ENCODE measurements around the gene IGF1.

IGF1 gene

DNA sequence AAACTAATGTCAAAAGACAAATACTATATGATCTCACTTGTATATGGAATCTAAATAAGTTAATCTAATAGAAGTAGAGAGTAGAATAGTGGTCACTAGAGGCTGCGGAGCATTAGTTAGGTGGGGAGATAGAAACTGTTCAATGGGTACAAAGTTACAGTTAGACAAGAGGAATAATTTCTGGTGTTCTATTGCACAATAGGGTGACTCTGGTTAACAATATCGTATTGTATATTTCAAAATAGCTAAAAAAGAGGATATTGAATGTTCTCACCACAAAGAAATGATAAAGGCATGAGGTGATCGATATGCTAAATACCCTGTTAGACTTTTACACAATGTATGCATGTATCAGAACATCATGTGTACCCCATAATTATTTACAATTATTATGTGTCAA lies 42.9 kb downstream of the IGF1 start:
- no peaks in the 10 kb centered on the region for H3K36me3 ChIP-seq (replicated peaks; ENCODE audit: low read depth, low read length)
- H3K79me2 ChIP-seq (ENCODE audit: low read length) = no peaks in the 10 kb centered on the region
- H3K4me1 ChIP-seq (ENCODE audit: low read length) = no peaks in the 10 kb centered on the region
- no peak overlapping the region for H3K4me3 ChIP-seq (ENCODE audit: low read length)
- H3K9ac ChIP-seq (ENCODE audit: low read length) = no peak overlapping the region
- H3K9me3 ChIP-seq (ENCODE audit: insufficient read depth, low read length) = no peaks in the 10 kb centered on the region
- H3K4me2 ChIP-seq (ENCODE audit: low read length) = no peak overlapping the region
- H4K20me1 ChIP-seq (ENCODE audit: insufficient read depth, low read length) = no peaks in the 10 kb centered on the region
- H2AFZ ChIP-seq (ENCODE audit: low read depth, low read length) = no peak overlapping the region
- TF ChIP-seq, protein P1, sequence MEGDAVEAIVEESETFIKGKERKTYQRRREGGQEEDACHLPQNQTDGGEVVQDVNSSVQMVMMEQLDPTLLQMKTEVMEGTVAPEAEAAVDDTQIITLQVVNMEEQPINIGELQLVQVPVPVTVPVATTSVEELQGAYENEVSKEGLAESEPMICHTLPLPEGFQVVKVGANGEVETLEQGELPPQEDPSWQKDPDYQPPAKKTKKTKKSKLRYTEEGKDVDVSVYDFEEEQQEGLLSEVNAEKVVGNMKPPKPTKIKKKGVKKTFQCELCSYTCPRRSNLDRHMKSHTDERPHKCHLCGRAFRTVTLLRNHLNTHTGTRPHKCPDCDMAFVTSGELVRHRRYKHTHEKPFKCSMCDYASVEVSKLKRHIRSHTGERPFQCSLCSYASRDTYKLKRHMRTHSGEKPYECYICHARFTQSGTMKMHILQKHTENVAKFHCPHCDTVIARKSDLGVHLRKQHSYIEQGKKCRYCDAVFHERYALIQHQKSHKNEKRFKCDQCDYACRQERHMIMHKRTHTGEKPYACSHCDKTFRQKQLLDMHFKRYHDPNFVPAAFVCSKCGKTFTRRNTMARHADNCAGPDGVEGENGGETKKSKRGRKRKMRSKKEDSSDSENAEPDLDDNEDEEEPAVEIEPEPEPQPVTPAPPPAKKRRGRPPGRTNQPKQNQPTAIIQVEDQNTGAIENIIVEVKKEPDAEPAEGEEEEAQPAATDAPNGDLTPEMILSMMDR (IDR thresholded peaks at IDR 0.05; ENCODE audit: low read depth, low read length) = no peak
- no peak for TF ChIP-seq EZH2phosphoT487 (IDR thresholded peaks at IDR 0.05; ENCODE audit: low read depth)
- H3K27ac ChIP-seq (ENCODE audit: low read length) = no peak overlapping the region
- no peaks in the 10 kb centered on the region for H3K27me3 ChIP-seq (ENCODE audit: low read depth, low read length)

DNA sequence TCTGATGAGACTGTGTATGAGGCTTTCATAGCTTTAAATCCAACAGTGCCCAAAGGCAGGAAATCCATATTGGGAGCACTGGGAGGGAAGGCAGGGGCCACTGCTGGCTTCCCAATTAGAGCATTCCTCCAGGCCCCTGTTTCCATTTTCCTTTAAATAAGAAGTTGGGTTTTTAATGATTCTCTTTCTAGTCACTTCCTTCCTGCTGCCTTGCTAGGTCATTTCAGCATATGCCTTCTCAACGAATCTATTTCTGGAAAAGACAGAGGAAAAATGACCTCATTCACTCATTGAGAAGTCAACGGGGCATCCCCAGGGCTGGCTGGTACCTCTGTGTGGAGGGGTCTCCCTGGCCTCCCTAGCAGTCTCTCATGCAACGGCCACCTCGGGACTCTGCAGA lies 43.5 kb downstream of the IGF1 start:
- Histone ChIP-seq H4K20me1 (ENCODE audit: insufficient read depth, low read length) (no peaks in the 10 kb centered on the region), H3K79me2 (ENCODE audit: low read length) (no peaks in the 10 kb centered on the region), H3K4me1 (ENCODE audit: low read length) (no peaks in the 10 kb centered on the region), H3K27me3 (ENCODE audit: low read depth, low read length) (no peaks in the 10 kb centered on the region), H3K36me3 (replicated peaks; ENCODE audit: low read depth, low read length) (no peaks in the 10 kb centered on the region), H3K9ac (ENCODE audit: low read length) (no peak overlapping the region), H2AFZ (ENCODE audit: low read depth, low read length) (no peak overlapping the region), H3K4me2 (ENCODE audit: low read length) (no peak overlapping the region), H3K27ac (ENCODE audit: low read length) (no peak overlapping the region), H3K4me3 (ENCODE audit: low read length) (no peak overlapping the region), H3K9me3 (ENCODE audit: insufficient read depth, low read length) (no peaks in the 10 kb centered on the region)
- TF ChIP-seq EZH2phosphoT487 (IDR thresholded peaks at IDR 0.05; ENCODE audit: low read depth) = no peak
- TF ChIP-seq, protein P1 (IDR thresholded peaks at IDR 0.05; ENCODE audit: low read depth, low read length) = no peak

DNA sequence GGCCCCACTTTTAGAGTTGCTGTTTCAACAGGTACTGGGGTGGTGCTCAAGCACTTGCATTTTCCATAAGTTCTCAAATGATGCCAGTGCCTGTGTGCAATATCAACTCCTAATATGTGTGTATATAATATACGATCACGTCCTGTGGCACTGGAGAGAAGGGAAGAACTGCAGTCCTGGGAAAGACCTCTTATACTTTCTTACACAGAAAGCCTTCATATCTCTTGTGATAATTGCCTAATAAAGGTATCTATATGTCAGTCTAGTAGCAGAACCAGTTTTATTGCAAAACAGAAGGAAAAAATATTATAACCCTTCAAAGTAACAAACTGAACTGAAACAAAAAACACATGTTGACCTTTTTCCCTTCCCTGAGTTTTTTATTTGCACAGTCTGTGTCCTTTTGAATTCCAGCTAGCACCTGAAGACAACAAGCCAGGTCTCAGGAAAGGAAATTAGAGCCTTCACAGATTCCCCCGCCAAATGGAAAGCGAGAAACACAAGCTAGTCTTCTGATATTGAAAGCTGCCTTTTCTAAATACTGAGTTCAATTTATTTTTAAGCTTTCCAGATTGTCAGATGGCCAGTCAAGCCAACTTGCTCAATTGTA lies 44.4 kb downstream of the IGF1 start:
- H3K27ac ChIP-seq (ENCODE audit: low read length) = no peak overlapping the region
- no peaks in the 10 kb centered on the region for H3K9me3 ChIP-seq (ENCODE audit: insufficient read depth, low read length)
- H3K9ac ChIP-seq (ENCODE audit: low read length) = no peak overlapping the region
- H3K4me3 ChIP-seq (ENCODE audit: low read length) = no peak overlapping the region
- no peaks in the 10 kb centered on the region for H3K27me3 ChIP-seq (ENCODE audit: low read depth, low read length)
- no peak overlapping the region for H3K4me2 ChIP-seq (ENCODE audit: low read length)
- no peaks in the 10 kb centered on the region for H3K36me3 ChIP-seq (replicated peaks; ENCODE audit: low read depth, low read length)
- H4K20me1 ChIP-seq (ENCODE audit: insufficient read depth, low read length) = no peaks in the 10 kb centered on the region
- no peaks in the 10 kb centered on the region for H3K79me2 ChIP-seq (ENCODE audit: low read length)
- H3K4me1 ChIP-seq (ENCODE audit: low read length) = no peaks in the 10 kb centered on the region
- TF ChIP-seq, protein P1 (IDR thresholded peaks at IDR 0.05; ENCODE audit: low read depth, low read length) = no peak
- no peak for TF ChIP-seq EZH2phosphoT487 (IDR thresholded peaks at IDR 0.05; ENCODE audit: low read depth)
- H2AFZ ChIP-seq (ENCODE audit: low read depth, low read length) = no peak overlapping the region

DNA sequence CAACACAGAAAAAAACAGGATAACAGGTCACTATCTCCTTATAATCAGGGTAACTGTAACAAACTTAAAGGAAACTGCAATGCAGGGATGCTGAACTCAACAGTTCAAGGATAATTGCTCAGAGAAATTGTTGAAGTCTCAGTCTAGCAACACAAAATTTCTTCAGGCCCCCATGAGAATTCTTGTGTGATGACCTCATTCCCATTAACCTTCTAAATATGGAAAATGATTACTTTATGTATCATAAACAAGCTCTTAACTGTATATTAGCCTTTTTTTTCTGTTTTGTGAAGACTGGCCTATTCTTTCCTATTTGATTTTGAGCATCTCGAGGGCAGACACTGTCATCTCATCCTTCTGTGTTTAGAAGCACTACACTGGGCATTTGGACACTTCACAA lies 47.1 kb downstream of the IGF1 start:
- Histone ChIP-seq H3K9ac (ENCODE audit: low read length) (no peak overlapping the region), H3K4me2 (ENCODE audit: low read length) (no peak overlapping the region), H3K79me2 (ENCODE audit: low read length) (no peaks in the 10 kb centered on the region), H2AFZ (ENCODE audit: low read depth, low read length) (no peak overlapping the region), H3K27ac (ENCODE audit: low read length) (no peak overlapping the region), H3K4me1 (ENCODE audit: low read length) (no peaks in the 10 kb centered on the region), H3K4me3 (ENCODE audit: low read length) (no peak overlapping the region), H3K27me3 (ENCODE audit: low read depth, low read length) (no peaks in the 10 kb centered on the region), H3K36me3 (replicated peaks; ENCODE audit: low read depth, low read length) (no peaks in the 10 kb centered on the region), H4K20me1 (ENCODE audit: insufficient read depth, low read length) (no peaks in the 10 kb centered on the region), H3K9me3 (ENCODE audit: insufficient read depth, low read length) (no peaks in the 10 kb centered on the region)
- no peak for TF ChIP-seq EZH2phosphoT487 (IDR thresholded peaks at IDR 0.05; ENCODE audit: low read depth)

Measured in OCI-LY3 (cell line).